ENCODE measurements around the gene CENPO. TPM values are rescaled to one million over a fixed set of nuclear protein-coding genes. Genes with fewer than 3 reads are reported as not detected.
"Not testable (repeated sequence)": the region's sequence is repeated elsewhere in the genome, so short reads cannot be mapped to it uniquely, and the experiment has no call there.

CENPO gene
- total RNA-seq, 2 donors from 2014 or later = 3.5 to 6.5 TPM

DNA sequence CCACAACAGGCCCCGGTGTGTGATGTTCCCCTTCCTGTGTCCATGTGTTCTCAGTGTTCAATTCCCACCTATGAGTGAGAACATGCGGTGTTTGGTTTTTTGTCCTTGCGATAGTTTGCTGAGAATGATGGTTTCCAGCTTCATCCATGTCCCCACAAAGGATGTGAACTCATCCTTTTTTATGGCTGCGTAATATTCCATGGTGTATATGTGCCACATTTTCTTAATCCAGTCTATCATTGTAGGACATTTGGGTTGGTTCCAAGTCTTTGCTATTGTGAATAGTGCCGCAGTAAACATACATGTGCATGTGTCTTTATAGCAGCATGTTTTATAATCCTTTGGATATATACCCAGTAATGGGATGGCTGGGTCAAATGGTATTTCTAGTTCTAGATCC lies 7.3 kb downstream of the CENPO start:
- not testable (repeated sequence) for H3K36me3 Mint-ChIP-seq (ENCODE audit: low read depth); H3K27ac Mint-ChIP-seq; ATAC-seq; H3K27me3 Mint-ChIP-seq; DNase-seq; H3K9me3 ChIP-seq (ENCODE audit: control insufficient read depth, low read length, poor library complexity, severe bottlenecking); H3K4me3 Mint-ChIP-seq
- H3K4me1 Mint-ChIP-seq = peaks cover 17% of the 10 kb centered on the region

- H3K27me3 Mint-ChIP-seq; DNase-seq; H3K36me3 Mint-ChIP-seq (ENCODE audit: low read depth); H3K27ac Mint-ChIP-seq; ATAC-seq; H3K4me3 Mint-ChIP-seq; H3K9me3 ChIP-seq (ENCODE audit: control insufficient read depth, low read length, poor library complexity, severe bottlenecking): not testable (repeated sequence)
- H3K4me1 Mint-ChIP-seq = peaks cover 18% of the 10 kb centered on the region
Measured at GRCh38 chr2:24805811-24806660, 12.8 kb downstream of the CENPO start.

GRCh38 chr2:24806661-24807036 lies 13.4 kb downstream of the CENPO start:
- Mint-ChIP-seq H3K27ac (no peak overlapping the region), H3K4me1 (peaks cover 18% of the 10 kb centered on the region), H3K4me3 (no peak overlapping the region), H3K36me3 (ENCODE audit: low read depth) (no peaks in the 10 kb centered on the region), H3K27me3 (no peaks in the 10 kb centered on the region)
- ATAC-seq (no peak), DNase-seq (no peak)
- no peaks in the 10 kb centered on the region for H3K9me3 ChIP-seq (ENCODE audit: control insufficient read depth, low read length, poor library complexity, severe bottlenecking)

DNA sequence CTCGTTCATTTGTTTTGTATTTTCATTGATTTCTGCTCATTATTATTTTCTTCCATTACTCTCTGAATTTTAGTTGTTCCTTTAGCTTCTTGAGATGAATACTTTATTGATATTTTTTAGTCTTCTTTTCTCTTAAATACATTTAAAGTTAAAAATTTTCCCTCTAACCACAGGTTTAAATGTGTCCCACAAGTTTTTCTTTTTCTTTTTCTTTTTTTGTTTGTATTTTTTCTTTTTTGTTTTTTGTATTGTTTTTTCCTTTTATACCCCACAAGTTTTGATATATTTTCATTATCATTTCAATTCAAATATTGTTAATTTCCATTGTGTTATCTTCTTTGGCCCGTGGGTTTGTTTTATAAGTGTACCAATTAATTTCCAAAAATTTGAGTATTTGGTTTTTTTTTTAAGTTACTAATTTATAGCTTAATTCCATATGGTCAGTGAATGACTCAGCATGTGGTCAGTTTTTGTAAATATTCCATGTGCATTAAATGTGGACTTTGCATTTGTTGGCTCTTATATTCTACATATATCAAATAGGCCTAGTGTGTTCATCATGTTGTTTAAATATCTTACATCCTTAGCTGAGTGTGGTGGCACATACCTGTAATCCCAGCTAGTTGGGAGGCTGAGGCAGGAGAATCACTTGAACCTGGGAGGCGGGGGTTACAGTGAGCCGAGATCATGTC lies 16.2 kb downstream of the CENPO start:
- no peak for ATAC-seq
- no peaks in the 10 kb centered on the region for H3K36me3 Mint-ChIP-seq (ENCODE audit: low read depth)

DNA sequence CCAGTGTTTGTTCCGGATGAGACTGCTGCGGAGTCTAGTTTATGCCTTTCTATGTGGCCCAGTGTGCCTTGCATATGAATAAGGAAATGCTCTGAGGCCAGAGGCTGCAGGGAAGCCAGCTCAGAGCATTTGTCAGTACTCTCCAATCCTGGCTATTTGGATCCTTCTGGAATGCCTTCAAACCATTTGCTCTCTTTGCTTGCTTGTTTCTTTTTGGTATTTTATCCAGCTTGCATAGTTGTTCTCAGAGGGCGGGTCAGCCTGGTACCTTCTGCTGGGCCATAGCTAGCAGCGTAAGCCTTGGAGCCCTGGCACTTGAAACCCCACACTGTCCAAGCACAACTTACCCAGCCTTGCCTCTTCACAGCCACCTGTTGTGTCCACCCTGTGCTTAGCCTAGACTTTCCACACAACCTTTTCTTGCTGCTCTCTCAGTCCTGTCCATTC lies 20.5 kb downstream of the CENPO start:
- peaks cover 15% of the 10 kb centered on the region for H3K4me1 Mint-ChIP-seq

More for the DNA sequence above, 16.2 kb downstream of the CENPO start:
- peak overlapping the region; percentile 86 for H3K27ac Mint-ChIP-seq
- peak overlapping the region; percentile 43 for H3K4me3 Mint-ChIP-seq
- no peaks in the 10 kb centered on the region for H3K27me3 Mint-ChIP-seq
- DNase-seq = no peak
- H3K9me3 ChIP-seq (ENCODE audit: control insufficient read depth, low read length, poor library complexity, severe bottlenecking) = no peaks in the 10 kb centered on the region
- H3K4me1 Mint-ChIP-seq = peaks cover 26% of the 10 kb centered on the region

DNA sequence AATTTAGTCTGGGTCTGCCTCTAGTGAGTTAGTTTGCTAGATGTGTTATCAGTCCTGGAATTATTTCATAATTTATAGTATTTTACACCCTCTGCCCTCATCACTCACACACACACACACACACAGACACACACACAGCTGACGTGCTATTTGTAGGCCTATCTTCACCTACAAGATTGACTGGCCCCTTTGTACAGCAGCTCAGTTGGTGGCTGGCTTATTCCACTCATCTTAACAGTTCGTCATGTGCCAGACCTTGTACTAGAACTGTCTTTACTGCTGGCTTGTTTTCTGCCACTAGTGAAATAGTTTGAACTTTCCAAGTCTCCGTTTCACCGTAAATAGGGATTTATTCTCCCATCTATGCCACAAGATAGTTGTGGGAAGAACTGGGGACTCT lies 21.3 kb downstream of the CENPO start:
- Mint-ChIP-seq H3K27ac (no peak overlapping the region), H3K4me3 (no peak overlapping the region), H3K4me1 (peaks cover 9% of the 10 kb centered on the region), H3K27me3 (no peaks in the 10 kb centered on the region), H3K36me3 (ENCODE audit: low read depth) (no peaks in the 10 kb centered on the region)
- DNase-seq (no peak), ATAC-seq (no peak)
- H3K9me3 ChIP-seq (ENCODE audit: control insufficient read depth, low read length, poor library complexity, severe bottlenecking) = no peaks in the 10 kb centered on the region

More for the DNA sequence above, 20.5 kb downstream of the CENPO start:
- DNase-seq (no peak), ATAC-seq (no peak)
- Mint-ChIP-seq H3K27me3 (no peaks in the 10 kb centered on the region), H3K27ac (no peak overlapping the region), H3K36me3 (ENCODE audit: low read depth) (no peaks in the 10 kb centered on the region), H3K4me3 (no peak overlapping the region)
- H3K9me3 ChIP-seq (ENCODE audit: control insufficient read depth, low read length, poor library complexity, severe bottlenecking) = no peaks in the 10 kb centered on the region

- ATAC-seq (no peak), DNase-seq (no peak)
- Mint-ChIP-seq H3K4me3 (no peak overlapping the region), H3K4me1 (peaks cover 8% of the 10 kb centered on the region), H3K27ac (no peak overlapping the region), H3K36me3 (ENCODE audit: low read depth) (no peaks in the 10 kb centered on the region), H3K27me3 (no peaks in the 10 kb centered on the region)
- H3K9me3 ChIP-seq (ENCODE audit: control insufficient read depth, low read length, poor library complexity, severe bottlenecking) = no peaks in the 10 kb centered on the region
Measured at GRCh38 chr2:24815171-24815570, 21.9 kb downstream of the CENPO start.

DNA sequence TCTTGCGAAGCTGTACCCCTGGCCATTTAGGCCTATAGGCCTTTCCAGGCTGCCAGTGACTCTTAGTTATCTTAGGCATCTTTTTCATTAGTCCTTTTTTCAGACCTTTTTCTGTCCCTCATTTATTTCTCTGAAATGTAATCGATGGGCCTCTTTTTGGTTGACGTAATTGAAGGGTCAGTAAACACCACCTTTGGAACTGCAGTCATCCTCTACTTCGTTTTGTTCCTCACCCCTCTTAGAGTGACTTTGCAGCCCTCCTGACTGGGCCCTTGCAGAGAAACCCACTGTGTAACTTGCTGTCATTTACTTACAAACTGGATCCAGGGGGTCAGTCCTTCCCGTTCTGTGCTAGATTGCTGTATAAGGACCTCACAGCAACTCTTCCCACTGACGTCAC lies 23.2 kb downstream of the CENPO start:
- no peak for ATAC-seq
- DNase-seq = no peak
- Mint-ChIP-seq H3K4me3 (no peak overlapping the region), H3K27me3 (no peaks in the 10 kb centered on the region), H3K36me3 (ENCODE audit: low read depth) (no peaks in the 10 kb centered on the region), H3K27ac (no peak overlapping the region), H3K4me1 (peaks cover 8% of the 10 kb centered on the region)
- no peaks in the 10 kb centered on the region for H3K9me3 ChIP-seq (ENCODE audit: control insufficient read depth, low read length, poor library complexity, severe bottlenecking)

DNA sequence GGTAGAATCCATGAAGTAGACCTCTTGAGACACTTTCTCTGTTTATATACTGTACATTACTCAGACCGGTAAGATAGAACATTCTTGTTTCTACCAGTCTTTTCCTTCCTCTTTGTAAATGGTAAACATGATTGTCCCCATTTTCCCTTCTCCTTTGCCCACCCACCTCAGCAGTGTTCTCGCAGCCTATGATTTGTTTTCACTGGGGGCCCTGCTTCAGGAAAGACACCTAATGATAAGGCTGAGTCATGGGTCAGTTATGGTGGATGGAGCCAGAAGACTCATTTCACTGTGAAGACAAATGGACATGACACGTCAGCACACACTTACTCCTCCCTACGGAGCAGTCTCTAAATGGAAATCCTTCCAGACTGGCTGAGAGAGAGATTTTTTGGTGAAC lies 23.7 kb downstream of the CENPO start:
- Mint-ChIP-seq H3K4me1 (peaks cover 8% of the 10 kb centered on the region), H3K36me3 (ENCODE audit: low read depth) (no peaks in the 10 kb centered on the region), H3K4me3 (no peak overlapping the region), H3K27me3 (no peaks in the 10 kb centered on the region), H3K27ac (no peak overlapping the region)
- H3K9me3 ChIP-seq (ENCODE audit: control insufficient read depth, low read length, poor library complexity, severe bottlenecking) = no peaks in the 10 kb centered on the region
- no peak for DNase-seq
- ATAC-seq = no peak

- Mint-ChIP-seq H3K27me3 (no peaks in the 10 kb centered on the region), H3K27ac (no peak overlapping the region), H3K4me3 (no peak overlapping the region), H3K36me3 (ENCODE audit: low read depth) (no peaks in the 10 kb centered on the region), H3K4me1 (peaks cover 5% of the 10 kb centered on the region)
- no peaks in the 10 kb centered on the region for H3K9me3 ChIP-seq (ENCODE audit: control insufficient read depth, low read length, poor library complexity, severe bottlenecking)
- no peak for ATAC-seq
- DNase-seq = no peak
Measured at GRCh38 chr2:24818721-24819167, 25.5 kb downstream of the CENPO start.

GRCh38 chr2:24819442-24820174 lies 26.4 kb downstream of the CENPO start:
- no peak for ATAC-seq
- Mint-ChIP-seq H3K4me3 (no peak overlapping the region), H3K27ac (no peak overlapping the region), H3K27me3 (no peaks in the 10 kb centered on the region), H3K4me1 (no peaks in the 10 kb centered on the region), H3K36me3 (ENCODE audit: low read depth) (no peaks in the 10 kb centered on the region)
- no peak for DNase-seq
- H3K9me3 ChIP-seq (ENCODE audit: control insufficient read depth, low read length, poor library complexity, severe bottlenecking) = no peaks in the 10 kb centered on the region

DNA sequence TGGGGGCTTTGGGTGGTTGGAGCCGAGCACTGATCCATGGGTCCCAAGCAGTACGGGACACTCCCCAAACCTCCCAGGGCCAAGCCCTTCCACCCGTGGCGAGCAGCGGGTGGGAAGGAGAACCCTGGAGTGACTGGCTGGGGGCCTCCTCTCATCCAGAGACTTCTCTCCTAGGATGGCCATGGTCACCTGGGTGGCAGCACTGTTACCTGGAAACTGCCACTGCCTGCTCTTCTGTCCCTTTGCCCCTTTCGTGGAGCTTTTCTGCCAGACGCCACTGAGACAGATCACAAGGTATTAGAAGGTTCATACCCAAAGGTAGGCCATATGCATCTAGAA lies 26.9 kb downstream of the CENPO start:
- Mint-ChIP-seq H3K4me1 (no peaks in the 10 kb centered on the region), H3K36me3 (ENCODE audit: low read depth) (no peaks in the 10 kb centered on the region), H3K27ac (no peak overlapping the region), H3K4me3 (no peak overlapping the region), H3K27me3 (no peaks in the 10 kb centered on the region)
- DNase-seq (no peak), ATAC-seq (no peak)
- H3K9me3 ChIP-seq (ENCODE audit: control insufficient read depth, low read length, poor library complexity, severe bottlenecking) = no peaks in the 10 kb centered on the region
